Mucosa of descending colon (tissue), 3 donors: ENCODE data around the gene PHF12. TPM values are rescaled to one million over a fixed set of nuclear protein-coding genes. Genes with fewer than 3 reads are reported as not detected.
"Not testable (repeated sequence)": the region's sequence is repeated elsewhere in the genome, so short reads cannot be mapped to it uniquely, and the experiment has no call there.

Experiments used
- ATAC-seq: fragments of 200-7000 bp; cut with Tn5 transposase; one replicate; pipeline ENCODE4 v1.9.1; 2020; ENCODE audit warnings: mild to moderate bottlenecking, moderate library complexity
- DNase-seq, 3 donors: peaks; one replicate each; pipeline ENCODE4 v3.0.0-alpha.2; 2020
- H3K36me3 ChIP-seq: fragments of 200-600 bp; one replicate; pipeline ENCODE4 v1.8.0; 2021; ENCODE audit warnings: low read depth, mild to moderate bottlenecking
- H3K4me1 ChIP-seq: fragments of 200-600 bp; one replicate; pipeline ENCODE4 v1.8.0; 2021; ENCODE audit warnings: low read depth, mild to moderate bottlenecking
- H3K4me3 ChIP-seq: fragments of 200-600 bp; one replicate; pipeline ENCODE4 v1.8.0; 2021; ENCODE audit warnings: mild to moderate bottlenecking
- H3K9me3 ChIP-seq: fragments of 200-600 bp; one replicate; pipeline ENCODE4 v1.8.0; 2021; ENCODE audit warnings: mild to moderate bottlenecking
- intact Hi-C, 2 donors: fragments of 100-400 bp; cut with DNase I in 1 of 2; cut with micrococcal nuclease in 1 of 2; formaldehyde crosslinking; loops; one replicate each; pipeline versions ENCODE4 v1.11.0 to v1.11.1; 2022; cut with DNase I, micrococcal nuclease
- total RNA-seq, 3 donors: library from RNA; stranded (reverse); fragmentation: NEBNext Ultra II Directional in 2 of 3; extraction: Animal tissue kit (Norgen Biotek cat#: 25700) in 2 of 3; gene quantifications; one replicate each; pipeline versions ENCODE4 v1.2.1 to v1.2.4, GENCODE V29; 2021 to 2023
- TF ChIP-seq, protein P1 (sequence below): fragments of 200-600 bp; IDR thresholded peaks from one replicate; pipeline ENCODE4 v1.8.0; 2022; ENCODE audit warnings: antibody characterized with exemption, mild to moderate bottlenecking
- donor health status: DM: no; HTN: no; CAD: no; lungs with moderate emphysema.
- donor health status: DM: no; HTN: no; CAD: no.
- donor health status: DM: no; HTN: yes; CAD: no.

Gene PHF12
- total RNA-seq, 3 donors from 2014 or later = 35.9 to 59.7 (median 39.2) TPM

DNA sequence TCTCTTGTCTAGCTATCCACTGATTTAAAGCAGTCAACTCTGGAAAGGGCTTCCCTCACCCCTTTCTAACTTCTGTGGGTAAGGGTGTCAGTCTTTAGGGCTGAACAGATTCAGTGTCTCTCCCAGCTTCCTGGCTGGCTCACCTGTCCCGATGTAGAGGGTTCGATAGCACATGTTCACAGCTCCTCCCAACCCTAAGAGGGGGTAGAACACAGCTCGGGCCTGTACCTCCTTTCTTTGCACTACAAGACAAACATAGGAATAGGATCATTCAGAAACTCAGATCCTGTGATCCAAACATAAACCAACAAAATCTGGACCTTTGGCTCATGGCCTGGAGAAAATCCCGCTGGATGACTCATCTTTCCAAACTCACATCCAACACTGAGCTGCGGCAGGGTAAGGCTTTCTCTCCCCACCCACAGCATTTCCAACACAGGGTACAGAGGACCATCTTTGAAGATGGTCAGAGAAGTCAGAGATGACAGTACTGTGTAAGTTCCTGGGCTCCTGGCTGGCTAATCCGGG lies 42.6 kb downstream of the PHF12 start:
- H3K36me3 ChIP-seq = peaks cover 8% of the 10 kb centered on the region
- peak; percentile 6 for ATAC-seq

DNA sequence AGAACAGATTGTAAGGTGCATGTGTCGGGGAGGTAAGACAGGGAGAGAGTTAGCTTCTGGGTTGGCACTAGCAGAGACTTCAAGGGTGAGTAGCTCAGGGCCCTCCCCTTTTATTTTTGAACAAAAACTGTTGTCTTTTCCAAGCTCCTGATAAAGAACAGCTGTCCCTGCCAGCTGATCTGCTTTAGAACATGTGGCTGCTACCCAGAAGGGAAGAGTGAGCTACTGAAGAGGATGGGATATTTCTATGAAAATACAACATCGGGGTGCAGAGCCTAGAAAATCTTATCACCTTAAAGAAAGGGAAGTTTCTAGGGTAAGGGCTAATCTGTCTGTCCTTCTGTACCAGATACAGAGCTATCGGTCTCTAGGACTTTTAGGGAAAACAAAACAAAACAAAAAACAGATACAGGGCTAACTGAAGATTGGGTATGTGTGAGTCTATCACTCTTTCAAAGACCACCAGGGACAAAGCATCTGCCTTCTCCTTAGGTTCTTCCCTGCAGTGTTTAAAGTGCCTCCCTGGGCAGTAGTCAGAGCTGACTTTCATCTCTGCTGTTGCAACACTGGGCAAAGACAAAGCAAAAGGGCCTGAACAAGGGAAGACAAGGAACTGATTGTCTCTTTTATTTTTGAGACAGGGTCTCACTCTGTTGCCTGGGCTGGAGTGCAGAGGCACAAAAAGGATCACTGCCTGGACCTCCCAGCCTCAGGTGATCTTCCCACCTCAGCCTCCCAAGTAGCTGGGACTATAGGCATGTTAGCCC lies 43.4 kb downstream of the PHF12 start:
- intact Hi-C loops = no loop called here
- peaks cover 31% of the 10 kb centered on the region for H3K4me1 ChIP-seq

More for the DNA sequence above, 42.6 kb downstream of the PHF12 start:
- TF ChIP-seq, protein P1, sequence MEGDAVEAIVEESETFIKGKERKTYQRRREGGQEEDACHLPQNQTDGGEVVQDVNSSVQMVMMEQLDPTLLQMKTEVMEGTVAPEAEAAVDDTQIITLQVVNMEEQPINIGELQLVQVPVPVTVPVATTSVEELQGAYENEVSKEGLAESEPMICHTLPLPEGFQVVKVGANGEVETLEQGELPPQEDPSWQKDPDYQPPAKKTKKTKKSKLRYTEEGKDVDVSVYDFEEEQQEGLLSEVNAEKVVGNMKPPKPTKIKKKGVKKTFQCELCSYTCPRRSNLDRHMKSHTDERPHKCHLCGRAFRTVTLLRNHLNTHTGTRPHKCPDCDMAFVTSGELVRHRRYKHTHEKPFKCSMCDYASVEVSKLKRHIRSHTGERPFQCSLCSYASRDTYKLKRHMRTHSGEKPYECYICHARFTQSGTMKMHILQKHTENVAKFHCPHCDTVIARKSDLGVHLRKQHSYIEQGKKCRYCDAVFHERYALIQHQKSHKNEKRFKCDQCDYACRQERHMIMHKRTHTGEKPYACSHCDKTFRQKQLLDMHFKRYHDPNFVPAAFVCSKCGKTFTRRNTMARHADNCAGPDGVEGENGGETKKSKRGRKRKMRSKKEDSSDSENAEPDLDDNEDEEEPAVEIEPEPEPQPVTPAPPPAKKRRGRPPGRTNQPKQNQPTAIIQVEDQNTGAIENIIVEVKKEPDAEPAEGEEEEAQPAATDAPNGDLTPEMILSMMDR = no peak
- H3K9me3 ChIP-seq = no peaks in the 10 kb centered on the region
- intact Hi-C loops = no loop called here
- peaks cover 32% of the 10 kb centered on the region for H3K4me1 ChIP-seq
- DNase-seq = peak in 1 of 3 donors; percentile 52
- H3K4me3 ChIP-seq = no peak overlapping the region

DNA sequence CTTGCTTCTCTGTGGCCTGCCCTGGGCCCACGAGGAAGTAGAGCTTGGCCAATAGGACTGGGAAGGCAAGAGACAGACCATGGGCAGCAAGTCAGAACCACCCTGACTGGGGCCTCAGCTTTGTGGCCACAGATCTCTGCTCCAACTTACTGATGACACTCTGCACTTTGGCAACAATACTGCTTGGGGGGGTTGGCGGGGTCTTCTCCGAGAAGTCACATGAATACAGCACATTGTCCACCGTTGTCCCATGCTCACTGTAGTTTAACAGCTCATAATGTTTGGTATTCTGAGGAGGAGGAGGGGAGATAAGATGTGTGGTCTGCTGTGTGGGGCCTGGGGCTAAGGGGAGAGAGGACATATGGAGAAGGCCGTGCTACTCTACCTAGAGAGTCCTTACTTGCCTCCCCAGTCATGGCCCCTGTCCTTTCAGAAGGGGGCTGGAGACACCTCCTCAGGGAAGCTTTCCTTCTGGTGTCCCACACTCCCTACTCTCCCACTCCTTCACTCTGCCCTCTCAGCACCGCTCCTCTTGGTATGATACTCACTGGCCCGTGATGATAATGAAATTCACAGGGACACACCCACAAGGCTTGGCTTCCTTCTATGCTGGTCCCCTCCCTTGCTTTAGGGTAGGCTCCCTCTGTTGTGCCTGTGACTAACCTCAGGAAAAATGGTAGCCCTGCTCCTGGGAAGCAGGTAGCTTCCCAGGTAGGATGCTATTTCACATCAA lies 44.4 kb downstream of the PHF12 start:
- no peak for DNase-seq
- intact Hi-C loops = no loop called here
- H3K36me3 ChIP-seq = peaks cover 8% of the 10 kb centered on the region
- peaks cover 26% of the 10 kb centered on the region for H3K4me1 ChIP-seq
- ATAC-seq = no peak
- TF ChIP-seq, protein P1 = no peak
- no peak overlapping the region for H3K4me3 ChIP-seq
- H3K9me3 ChIP-seq = no peaks in the 10 kb centered on the region

More for the DNA sequence above, 43.4 kb downstream of the PHF12 start:
- ATAC-seq (no peak), DNase-seq (no peak)
- TF ChIP-seq, protein P1 = no peak
- H3K4me3 ChIP-seq = no peak overlapping the region
- peaks cover 8% of the 10 kb centered on the region for H3K36me3 ChIP-seq
- no peaks in the 10 kb centered on the region for H3K9me3 ChIP-seq

DNA sequence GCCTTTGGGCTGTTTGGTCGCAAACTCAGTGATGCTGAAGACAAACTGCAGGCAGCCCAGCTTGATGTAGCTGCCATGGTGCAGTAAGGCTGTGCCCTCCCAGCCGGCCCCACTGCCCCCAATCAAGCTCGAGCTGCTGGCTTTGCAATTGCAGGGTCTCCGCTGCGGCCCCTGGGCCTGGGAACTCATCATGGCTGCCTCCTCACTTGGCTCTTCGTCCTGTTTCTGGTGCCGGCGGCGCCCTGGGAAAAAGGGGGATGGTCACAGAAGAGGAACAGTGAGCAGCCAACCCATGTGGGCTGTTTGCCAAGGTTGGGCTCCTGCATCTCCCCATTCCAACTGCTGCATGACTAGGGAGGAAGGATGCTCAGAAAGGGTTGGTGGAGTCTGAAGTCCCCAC lies 45.0 kb downstream of the PHF12 start:
- H3K36me3 ChIP-seq = peaks cover 8% of the 10 kb centered on the region
- H3K9me3 ChIP-seq = no peaks in the 10 kb centered on the region
- peaks cover 25% of the 10 kb centered on the region for H3K4me1 ChIP-seq
- TF ChIP-seq, protein P1 = no peak
- H3K4me3 ChIP-seq = no peak overlapping the region
- intact Hi-C loops = no loop called here
- no peak for ATAC-seq
- no peak for DNase-seq

DNA sequence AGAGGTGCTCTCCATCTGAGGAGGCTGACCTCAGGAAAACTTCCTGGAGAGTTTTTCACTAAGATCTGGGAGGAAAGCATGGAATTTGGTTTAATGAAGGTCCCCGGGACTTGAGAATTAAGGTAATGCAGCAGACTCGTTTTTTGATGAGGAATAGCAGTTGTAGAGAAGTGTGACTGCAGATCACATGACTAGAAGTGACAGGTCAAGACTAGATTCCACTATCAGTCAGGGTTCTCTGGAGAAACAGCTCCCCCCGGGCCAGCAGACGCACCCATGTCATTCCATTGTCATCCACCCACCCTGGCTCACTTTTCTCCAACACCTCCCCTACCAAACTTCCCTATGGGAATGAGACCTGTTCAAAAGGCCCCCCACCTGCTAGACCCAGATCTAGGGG lies 46.5 kb downstream of the PHF12 start:
- no peaks in the 10 kb centered on the region for H3K9me3 ChIP-seq
- intact Hi-C loops = no loop called here
- peaks cover 4% of the 10 kb centered on the region for H3K36me3 ChIP-seq
- no peak for DNase-seq
- no peak for ATAC-seq
- H3K4me3 ChIP-seq = no peak overlapping the region
- H3K4me1 ChIP-seq = peaks cover 25% of the 10 kb centered on the region
- TF ChIP-seq, protein P1 = no peak

DNA sequence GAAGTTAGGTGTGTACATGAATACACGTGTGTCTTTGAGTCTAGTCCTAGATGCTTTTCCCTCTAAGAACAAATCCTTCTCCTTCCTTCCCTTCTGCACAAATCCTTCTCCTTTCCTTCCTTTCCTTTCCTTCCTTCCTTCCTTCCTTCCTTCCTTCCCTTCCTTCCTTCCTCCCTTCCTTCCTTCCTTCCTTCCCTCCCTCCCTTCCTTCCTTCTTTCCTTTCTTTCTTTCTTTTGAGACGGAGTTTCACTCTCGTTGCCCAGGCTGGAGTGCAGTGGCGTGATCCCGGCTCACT lies 47.8 kb downstream of the PHF12 start:
- H3K9me3 ChIP-seq, H3K4me3 ChIP-seq, H3K36me3 ChIP-seq, ATAC-seq, DNase-seq, intact Hi-C loops: not testable (repeated sequence)
- peaks cover 26% of the 10 kb centered on the region for H3K4me1 ChIP-seq
